GM12873 (cell line): Measurements from ENCODE around the gene DNMT3A.

Experiments
- CTCF ChIP-seq: IDR thresholded peaks from 2 replicates; pipeline ENCODE4 v1.5.1; 2012; ENCODE audit warnings: low read depth, mild to moderate bottlenecking, moderate library complexity, low read length, control low read depth; ENCODE audit not compliant: insufficient read depth; ENCODE audit errors: missing control alignments

Gene DNMT3A

GRCh38 chr2:25308599-25308998 lies 33.1 kb downstream of the DNMT3A start:
- TF ChIP-seq CTCF = no peak

GRCh38 chr2:25307949-25308557 lies 33.7 kb downstream of the DNMT3A start:
- no peak for TF ChIP-seq CTCF

- TF ChIP-seq CTCF = no peak
These were observed 34.9 kb downstream of the DNMT3A start for GRCh38 chr2:25306777-25307368.

GRCh38 chr2:25305775-25306174 lies 36.0 kb downstream of the DNMT3A start:
- TF ChIP-seq CTCF = no peak

GRCh38 chr2:25304826-25305596 lies 36.7 kb downstream of the DNMT3A start:
- no peak for TF ChIP-seq CTCF

GRCh38 chr2:25304321-25304720 lies 37.4 kb downstream of the DNMT3A start:
- TF ChIP-seq CTCF = no peak

- TF ChIP-seq CTCF = no peak
These were observed 38.0 kb downstream of the DNMT3A start for GRCh38 chr2:25303633-25304236.
